ENCODE results near the gene UPF1. TPM values are rescaled to one million over a fixed set of nuclear protein-coding genes. Genes with fewer than 3 reads are reported as not detected.

UPF1 gene
- total RNA-seq, 1 donor = 51.0 TPM

DNA sequence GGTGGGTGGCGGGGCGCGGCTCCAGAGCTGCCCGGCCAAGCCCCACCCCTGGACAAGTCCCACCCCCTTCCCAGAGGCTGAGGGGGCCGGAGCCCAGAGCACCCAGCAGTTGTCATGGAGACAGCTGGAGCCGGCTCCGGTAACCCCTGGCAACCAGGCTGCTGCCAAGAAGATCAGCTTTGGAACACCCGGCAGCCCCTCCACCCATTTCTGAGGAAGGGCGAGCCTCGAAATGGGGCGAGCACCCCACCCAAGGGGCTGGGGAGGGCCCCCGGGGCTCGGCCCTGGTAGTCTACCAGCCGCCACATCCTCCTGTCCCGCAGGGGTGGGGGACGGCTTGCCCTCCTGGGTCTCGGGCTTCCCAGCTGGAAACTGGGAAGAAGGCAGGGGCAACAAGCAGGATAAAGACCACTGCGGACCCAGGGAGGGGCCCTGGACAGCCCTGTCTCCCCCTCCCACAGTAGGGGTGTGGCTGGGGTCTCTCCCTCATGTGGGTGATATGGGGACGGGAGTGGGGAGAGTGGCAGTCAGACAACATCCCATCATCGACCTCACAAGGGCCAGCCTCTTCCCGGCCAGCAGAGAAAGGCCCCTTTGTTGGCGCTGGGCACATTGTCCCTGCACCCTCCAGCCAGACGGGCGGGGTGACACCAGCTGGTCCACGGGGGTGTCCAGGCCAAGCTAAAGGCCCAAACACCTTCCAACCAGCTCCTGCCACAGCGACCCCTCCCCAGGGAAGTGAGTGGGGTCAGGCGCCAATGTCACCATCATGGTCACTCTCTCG, 62.7 kb downstream of the UPF1 start:
- H3K4me3 ChIP-seq (ENCODE audit: low read depth, low read length) = no peak overlapping the region
- TF ChIP-seq, protein P1, sequence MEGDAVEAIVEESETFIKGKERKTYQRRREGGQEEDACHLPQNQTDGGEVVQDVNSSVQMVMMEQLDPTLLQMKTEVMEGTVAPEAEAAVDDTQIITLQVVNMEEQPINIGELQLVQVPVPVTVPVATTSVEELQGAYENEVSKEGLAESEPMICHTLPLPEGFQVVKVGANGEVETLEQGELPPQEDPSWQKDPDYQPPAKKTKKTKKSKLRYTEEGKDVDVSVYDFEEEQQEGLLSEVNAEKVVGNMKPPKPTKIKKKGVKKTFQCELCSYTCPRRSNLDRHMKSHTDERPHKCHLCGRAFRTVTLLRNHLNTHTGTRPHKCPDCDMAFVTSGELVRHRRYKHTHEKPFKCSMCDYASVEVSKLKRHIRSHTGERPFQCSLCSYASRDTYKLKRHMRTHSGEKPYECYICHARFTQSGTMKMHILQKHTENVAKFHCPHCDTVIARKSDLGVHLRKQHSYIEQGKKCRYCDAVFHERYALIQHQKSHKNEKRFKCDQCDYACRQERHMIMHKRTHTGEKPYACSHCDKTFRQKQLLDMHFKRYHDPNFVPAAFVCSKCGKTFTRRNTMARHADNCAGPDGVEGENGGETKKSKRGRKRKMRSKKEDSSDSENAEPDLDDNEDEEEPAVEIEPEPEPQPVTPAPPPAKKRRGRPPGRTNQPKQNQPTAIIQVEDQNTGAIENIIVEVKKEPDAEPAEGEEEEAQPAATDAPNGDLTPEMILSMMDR (IDR thresholded peaks at IDR 0.05; ENCODE audit: insufficient read depth, low read depth, low read length) = no peak
- DNase-seq (ENCODE audit: low read depth) = no peak

DNA sequence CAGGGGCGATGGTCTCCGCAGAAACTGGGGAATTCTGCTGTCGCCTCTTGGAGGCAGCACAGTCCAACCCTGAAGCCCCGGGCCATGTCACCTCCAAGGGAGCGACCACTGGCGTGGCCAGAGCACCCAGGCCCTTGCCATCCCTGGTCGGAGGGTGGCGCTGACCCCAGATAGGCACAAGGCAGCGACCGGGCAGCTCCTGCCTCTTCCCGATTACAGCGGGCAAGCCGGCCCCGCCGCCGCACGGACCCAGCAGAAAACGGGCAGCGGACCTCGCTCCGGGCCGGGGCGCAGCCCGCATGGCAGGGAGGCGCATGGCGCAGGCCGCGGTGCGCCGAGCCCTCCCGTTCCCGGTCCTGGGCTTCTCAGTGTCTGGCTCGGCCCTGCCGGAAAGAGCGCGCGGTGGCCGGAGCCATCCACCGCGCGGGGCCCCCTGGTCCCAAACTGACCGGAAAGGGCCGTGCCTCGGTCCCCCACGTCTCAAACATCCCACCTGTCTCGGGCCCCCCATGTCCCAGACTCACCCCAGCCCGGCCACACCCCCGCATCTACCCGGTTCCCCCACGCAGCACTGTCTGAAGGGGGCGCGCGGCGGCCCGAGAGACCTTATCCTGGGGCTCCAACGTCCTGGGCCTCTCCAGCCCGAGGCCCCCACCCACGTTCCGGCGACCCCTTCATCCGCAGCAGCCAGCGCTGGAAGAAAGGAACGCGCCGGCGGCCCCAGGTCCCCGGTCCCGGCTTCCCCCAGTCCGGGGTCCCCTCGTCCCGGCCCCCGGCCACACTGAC, 63.5 kb downstream of the UPF1 start:
- peak overlapping the region; percentile 53 for H3K4me3 ChIP-seq (ENCODE audit: low read depth, low read length)
- DNase-seq (ENCODE audit: low read depth) = peak; percentile 39
- TF ChIP-seq, protein P1 (IDR thresholded peaks at IDR 0.05; ENCODE audit: insufficient read depth, low read depth, low read length) = peak; percentile 36

DNA sequence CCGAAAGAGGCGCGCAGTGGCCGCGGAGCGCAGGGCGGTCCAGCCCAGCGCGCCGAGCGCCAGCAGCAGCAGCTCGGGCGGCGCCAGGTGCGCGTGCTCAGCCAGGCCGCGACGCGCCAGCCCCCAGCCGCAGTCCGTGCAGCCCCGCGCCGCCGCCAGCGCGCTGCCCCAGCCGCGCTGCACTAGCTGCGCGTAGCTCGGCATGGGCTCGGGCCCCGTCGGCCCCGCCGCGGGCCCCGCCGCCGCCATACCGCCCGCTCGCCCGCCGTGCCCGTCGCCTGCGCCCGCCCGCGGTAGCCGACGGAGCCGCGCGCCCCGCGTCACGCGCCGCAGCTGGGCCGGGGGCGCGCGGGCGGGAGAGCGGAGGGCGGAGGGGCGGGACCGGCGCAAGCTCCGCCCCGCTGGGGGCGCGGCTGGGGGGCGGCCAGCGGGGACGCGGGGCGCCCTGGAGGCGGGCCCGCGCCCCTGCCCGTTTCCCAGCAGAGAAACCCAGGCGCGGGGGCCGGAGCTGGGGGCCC, 64.1 kb downstream of the UPF1 start, which contains the start of gene CERS1:
CERS1 (minus strand) TSS at position 335 of the 518 bp plus-strand sequence; CDS start at position 249, 86 bp downstream.
- peak within 1 kb of the TSS; percentile 53 for H3K4me3 ChIP-seq (ENCODE audit: low read depth, low read length)
- TF ChIP-seq, protein P1 (IDR thresholded peaks at IDR 0.05; ENCODE audit: insufficient read depth, low read depth, low read length) = no peak
- peak; percentile 10 for DNase-seq (ENCODE audit: low read depth)

DNA sequence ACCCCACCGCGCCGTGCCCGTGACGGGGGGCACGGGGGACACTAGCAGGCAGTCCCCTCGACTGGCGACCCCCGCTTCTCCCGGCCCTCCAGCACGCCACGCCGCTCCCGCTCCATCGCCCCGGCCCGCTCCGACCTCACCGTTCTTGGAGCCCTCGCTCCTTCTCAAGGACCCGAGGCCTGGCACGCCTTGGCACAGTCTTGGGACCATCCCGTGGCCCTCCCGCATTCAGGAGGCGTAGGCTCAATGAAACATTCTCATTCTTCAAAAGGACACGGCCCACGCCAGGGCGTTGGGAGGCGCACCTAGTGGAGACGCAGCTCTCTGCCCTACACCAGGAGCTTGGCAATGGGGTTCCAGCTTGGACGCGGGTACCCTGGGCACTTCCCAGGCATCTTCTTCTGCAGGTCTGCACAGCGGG, 64.7 kb downstream of the UPF1 start:
- no peak overlapping the region for H3K4me3 ChIP-seq (ENCODE audit: low read depth, low read length)
- TF ChIP-seq, protein P1 (IDR thresholded peaks at IDR 0.05; ENCODE audit: insufficient read depth, low read depth, low read length) = no peak
- no peak for DNase-seq (ENCODE audit: low read depth)

DNA sequence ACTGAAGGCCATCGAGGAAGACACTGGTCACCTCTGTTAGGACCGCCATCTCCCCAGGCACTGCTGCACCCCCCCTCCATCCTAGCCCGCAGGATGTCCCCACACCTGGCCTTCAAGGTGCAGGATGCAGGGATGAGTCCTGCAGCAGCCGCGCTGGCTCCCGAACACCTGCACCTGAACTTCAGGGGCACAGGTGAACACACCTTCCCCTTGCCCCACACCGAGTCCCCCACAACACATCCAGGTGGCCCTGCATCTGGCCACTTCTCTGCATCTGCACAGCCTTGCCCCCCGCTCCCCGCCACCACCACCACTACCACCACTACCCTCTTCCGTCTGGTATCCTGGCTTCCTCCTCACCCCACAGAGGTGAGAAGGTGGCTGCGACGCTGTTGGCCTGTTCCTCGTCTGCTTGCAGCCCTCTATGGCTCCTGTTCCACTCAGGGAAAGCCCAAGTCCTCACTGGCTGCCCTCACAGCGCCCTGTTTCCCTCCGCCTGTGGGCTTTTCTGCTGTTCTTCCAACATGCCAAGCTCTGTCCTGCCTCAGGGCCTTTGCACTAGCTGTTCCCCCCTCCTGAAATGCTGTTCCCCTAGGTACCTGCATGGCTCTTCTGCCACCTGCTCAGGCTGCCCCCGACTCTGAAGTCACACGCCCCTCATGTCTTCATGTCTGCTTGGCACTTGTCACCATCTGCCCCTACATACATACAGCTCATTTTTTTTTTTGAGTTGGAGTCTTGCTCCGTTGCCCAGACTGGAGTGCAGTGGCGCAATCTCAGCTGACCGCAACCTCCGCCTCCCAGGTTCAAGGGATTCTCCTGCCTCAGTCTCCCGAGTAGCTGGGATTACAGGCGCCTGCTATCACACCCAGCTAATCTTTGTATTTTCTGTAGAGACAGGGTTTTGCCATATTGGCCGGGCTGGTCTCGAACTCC, 65.6 kb downstream of the UPF1 start:
- no peak for DNase-seq (ENCODE audit: low read depth)
- no peak overlapping the region for H3K4me3 ChIP-seq (ENCODE audit: low read depth, low read length)
- TF ChIP-seq, protein P1 (IDR thresholded peaks at IDR 0.05; ENCODE audit: insufficient read depth, low read depth, low read length) = no peak

DNA sequence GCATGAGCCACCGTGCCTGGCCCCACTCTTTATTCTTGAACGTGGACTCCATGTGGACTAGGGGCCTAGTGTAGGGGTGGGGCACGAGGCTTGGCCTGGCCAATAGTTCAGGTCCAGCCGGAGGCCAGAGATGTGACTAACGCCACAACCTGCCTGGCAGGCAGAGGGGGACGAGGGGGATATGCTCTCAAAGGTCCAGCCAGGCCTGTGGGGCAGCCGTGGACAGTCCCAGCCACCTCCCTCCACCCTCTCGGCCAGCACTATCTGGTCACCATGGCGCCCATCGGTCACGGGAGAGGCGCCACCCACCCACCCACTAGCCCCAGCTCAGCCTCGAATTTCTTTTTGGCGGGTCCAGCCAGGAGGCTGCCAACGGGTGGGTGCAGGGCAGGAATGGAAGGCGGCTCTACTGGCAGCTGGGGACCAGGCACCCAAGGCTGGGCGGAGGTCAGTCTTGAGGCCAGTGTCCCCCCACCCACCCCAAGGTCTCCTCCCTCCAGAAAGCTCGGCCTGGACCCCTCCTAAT, 66.4 kb downstream of the UPF1 start:
- H3K4me3 ChIP-seq (ENCODE audit: low read depth, low read length) = no peak overlapping the region
- TF ChIP-seq, protein P1 (IDR thresholded peaks at IDR 0.05; ENCODE audit: insufficient read depth, low read depth, low read length) = no peak
- no peak for DNase-seq (ENCODE audit: low read depth)

All from fibroblast of villous mesenchyme (primary cell).